H9 (cell line): ENCODE measurements around the gene HM13. TPM values are rescaled to one million over a fixed set of nuclear protein-coding genes. Genes with fewer than 3 reads are reported as not detected.

Experiments
- DNase-seq: peaks from one replicate; pipeline ENCODE4 v3.0.0-alpha.2; 2017
- H2AFZ ChIP-seq: one replicate; pipeline ENCODE4 v1.6.1; 2013; ENCODE audit warnings: mild to moderate bottlenecking, low read length, control low read depth, moderate library complexity
- H2AK5ac ChIP-seq: 2 replicates; pipeline ENCODE4 v1.6.1; 2013; ENCODE audit warnings: low read length, control low read depth, mixed read lengths; ENCODE audit not compliant: insufficient read length
- H2BK120ac ChIP-seq: one replicate; pipeline ENCODE4 v1.6.1; 2013; ENCODE audit warnings: low read depth, mild to moderate bottlenecking, low read length, control low read depth, inconsistent platforms; ENCODE audit not compliant: poor library complexity, severe bottlenecking
- H2BK12ac ChIP-seq: 2 replicates; pipeline ENCODE4 v1.6.1; 2013; ENCODE audit warnings: low read length, control low read depth, mixed read lengths, low read depth; ENCODE audit not compliant: insufficient read length
- H2BK15ac ChIP-seq: 2 replicates; pipeline ENCODE4 v1.6.1; 2013; ENCODE audit warnings: low read depth, low read length, control low read depth
- H2BK20ac ChIP-seq: one replicate; pipeline ENCODE4 v1.6.1; 2013; ENCODE audit warnings: low read depth, mild to moderate bottlenecking, low read length, control low read depth, inconsistent platforms; ENCODE audit not compliant: poor library complexity, severe bottlenecking
- H2BK5ac ChIP-seq: 2 replicates; pipeline ENCODE4 v1.6.1; 2013; ENCODE audit warnings: low read length, control low read depth, mixed read lengths; ENCODE audit not compliant: insufficient read length
- H3K14ac ChIP-seq: 2 replicates; pipeline ENCODE4 v1.6.1; 2013; ENCODE audit warnings: low read length, control low read depth; ENCODE audit not compliant: insufficient read depth
- H3K18ac ChIP-seq: 2 replicates; pipeline ENCODE4 v1.6.1; 2013; ENCODE audit warnings: low read depth, mild to moderate bottlenecking, mixed read lengths, low read length, control low read depth; ENCODE audit not compliant: insufficient read length
- H3K23ac ChIP-seq: 2 replicates; pipeline ENCODE4 v1.6.1; 2013; ENCODE audit warnings: low read length, control low read depth, mixed read lengths, low read depth; ENCODE audit not compliant: insufficient read length
- H3K23me2 ChIP-seq: 2 replicates; pipeline ENCODE4 v1.6.1; 2013; ENCODE audit warnings: low read depth, mild to moderate bottlenecking, mixed read lengths, low read length, control low read depth; ENCODE audit not compliant: insufficient read length, poor library complexity, severe bottlenecking
- H3K27ac ChIP-seq: 2 replicates; pipeline ENCODE4 v1.5.1; 2013; ENCODE audit warnings: low read length, control low read depth, mixed read lengths, low read depth; ENCODE audit not compliant: insufficient read length
- H3K27me3 ChIP-seq: 2 replicates; pipeline ENCODE4 v1.6.1; 2013; ENCODE audit warnings: low read length, control low read depth, inconsistent platforms; ENCODE audit not compliant: insufficient read depth
- H3K4ac ChIP-seq: 2 replicates; pipeline ENCODE4 v1.6.1; 2013; ENCODE audit warnings: low read depth, mild to moderate bottlenecking, control low read depth, inconsistent platforms, low read length, moderate library complexity
- H3K4me1 ChIP-seq: 2 replicates; pipeline ENCODE4 v1.6.1; 2013; ENCODE audit warnings: low read length, control low read depth, inconsistent platforms; ENCODE audit not compliant: insufficient read depth
- H3K4me2 ChIP-seq: 2 replicates; pipeline ENCODE4 v1.6.1; 2013; ENCODE audit warnings: low read length, control low read depth, mixed read lengths; ENCODE audit not compliant: insufficient read length, insufficient read depth
- H3K56ac ChIP-seq: 2 replicates; pipeline ENCODE4 v1.6.1; 2013; ENCODE audit warnings: low read depth, mild to moderate bottlenecking, mixed read lengths, low read length, control low read depth; ENCODE audit not compliant: insufficient read length
- H3K79me1 ChIP-seq: 2 replicates; pipeline ENCODE4 v1.6.1; 2013; ENCODE audit warnings: low read depth, mild to moderate bottlenecking, moderate library complexity, low read length, control low read depth, inconsistent platforms; ENCODE audit not compliant: insufficient read depth, poor library complexity, severe bottlenecking
- H3K79me2 ChIP-seq: 2 replicates; pipeline ENCODE4 v1.6.1; 2013; ENCODE audit warnings: low read length, control low read depth, inconsistent platforms; ENCODE audit not compliant: insufficient read depth
- H3K9ac ChIP-seq: 2 replicates; pipeline ENCODE4 v1.6.1; 2013; ENCODE audit warnings: low read length, control low read depth, mixed read lengths; ENCODE audit not compliant: insufficient read length; ENCODE audit errors: extremely low read depth
- H3K9me3 ChIP-seq: one replicate; pipeline ENCODE4 v1.6.1; 2013; ENCODE audit warnings: low read depth, low read length, inconsistent platforms; ENCODE audit not compliant: control insufficient read depth
- H3T11ph ChIP-seq: one replicate; pipeline ENCODE4 v1.6.1; 2013; ENCODE audit warnings: mild to moderate bottlenecking, low read length, control low read depth, inconsistent platforms
- H4K20me1 ChIP-seq: one replicate; pipeline ENCODE4 v1.6.1; 2013; ENCODE audit not compliant: control insufficient read depth, insufficient read length, insufficient read depth
- H4K5ac ChIP-seq: 2 replicates; pipeline ENCODE4 v1.6.1; 2013; ENCODE audit warnings: low read depth, mild to moderate bottlenecking, mixed read lengths, low read length, control low read depth; ENCODE audit not compliant: insufficient read length
- H4K8ac ChIP-seq: replicated peaks from 2 replicates; pipeline ENCODE4 v1.6.1; 2013; ENCODE audit warnings: low read length, control low read depth, mixed read lengths, low read depth; ENCODE audit not compliant: insufficient read length
- H4K91ac ChIP-seq: 2 replicates; pipeline ENCODE4 v1.6.1; 2013; ENCODE audit warnings: low read depth, mild to moderate bottlenecking, moderate library complexity, mixed read lengths, low read length, control low read depth; ENCODE audit not compliant: insufficient read length
- H3K27ac Mint-ChIP-seq, 3 experiments: 2 replicates in 2 of 3; 3 replicates in 1 of 3; pipeline ENCODE4 v1.8.0; 2020 to 2021; ENCODE audit warnings: mixed read lengths in 3 of 3, mild to moderate bottlenecking in 1 of 3, moderate library complexity in 1 of 3
- H3K27me3 Mint-ChIP-seq: 2 replicates; pipeline ENCODE4 v1.8.0; 2021; ENCODE audit warnings: low read depth, mild to moderate bottlenecking, moderate library complexity, mixed read lengths
- H3K36me3 Mint-ChIP-seq, 3 experiments: 2 replicates in 2 of 3; 3 replicates in 1 of 3; pipeline ENCODE4 v1.8.0; 2020 to 2021; ENCODE audit warnings: low read depth in 3 of 3, mixed read lengths in 3 of 3; ENCODE audit not compliant: insufficient read depth in 1 of 3
- H3K4me1 Mint-ChIP-seq, 2 experiments: 2 replicates each; pipeline ENCODE4 v1.8.0; 2020; ENCODE audit warnings: mixed read lengths in 2 of 2
- H3K4me3 Mint-ChIP-seq, 2 experiments: 2 replicates in 1 of 2; 3 replicates in 1 of 2; pipeline ENCODE4 v1.8.0; 2020 to 2021; ENCODE audit warnings: mild to moderate bottlenecking in 2 of 2, mixed read lengths in 2 of 2, moderate library complexity in 1 of 2
- H3K9me3 Mint-ChIP-seq, 2 experiments: 2 replicates in 1 of 2; 3 replicates in 1 of 2; pipeline ENCODE4 v1.8.0; 2020; ENCODE audit warnings: mild to moderate bottlenecking in 2 of 2, mixed read lengths in 2 of 2, moderate library complexity in 1 of 2
- CTCF ChIP-seq: fragments of 200-600 bp; sonication (generic); conservative IDR thresholded peaks from 3 replicates; pipeline ENCODE4 v1.8.0; 2021; ENCODE audit warnings: antibody characterized with exemption, mild to moderate bottlenecking
- WGBS: extraction: QIAGEN DNeasy Blood & Tissue Kit; methylation state at CpG from one replicate; pipeline ENCODE4 v1.1.7; 2013; ENCODE audit warnings: missing lambda C conversion rate, low lambda C conversion rate, mixed read lengths; ENCODE audit not compliant: insufficient read length; ENCODE audit errors: extremely low coverage; 5-methylcytosine and 5-hydroxymethylcytosine counted together
- total RNA-seq: library from RNA; stranded (reverse); gene quantifications from 2 replicates; pipeline ENCODE4 v1.2.1, GENCODE V29; 2021

The HM13 gene
- total RNA-seq, 1 experiment from 2014 or later = 169 TPM

- no peak overlapping the region for H2AFZ ChIP-seq
- no peak overlapping the region for H4K91ac ChIP-seq
- no peak overlapping the region for H3K27ac ChIP-seq
- peaks cover 8 to 13% of the 10 kb centered on the region in 2 experiments for H3K4me1 Mint-ChIP-seq
- H3K4ac ChIP-seq = no peak overlapping the region
- no peak overlapping the region for H2BK15ac ChIP-seq
- H3T11ph ChIP-seq = no peak overlapping the region
- H3K4me2 ChIP-seq = no peak overlapping the region
- H2BK12ac ChIP-seq = no peak overlapping the region
- H3K27me3 Mint-ChIP-seq = peaks cover 21% of the 10 kb centered on the region
- no peaks in the 10 kb centered on the region for H3K9me3 ChIP-seq
- no peak overlapping the region for H3K27ac Mint-ChIP-seq
- H2BK120ac ChIP-seq = no peak overlapping the region
- no peaks in the 10 kb centered on the region; a peak in 1 of 5 replicates for H3K9me3 Mint-ChIP-seq
- H3K14ac ChIP-seq = no peak overlapping the region
- H3K4me3 Mint-ChIP-seq = no peak overlapping the region
- no peak overlapping the region for H3K23ac ChIP-seq
- no peak for DNase-seq
- H3K4me1 ChIP-seq = no peaks in the 10 kb centered on the region
- H3K27me3 ChIP-seq = no peaks in the 10 kb centered on the region
- H2BK5ac ChIP-seq = no peak overlapping the region
- no peak overlapping the region for H3K9ac ChIP-seq
- H4K20me1 ChIP-seq = no peaks in the 10 kb centered on the region
- no peak overlapping the region for H3K18ac ChIP-seq
- H3K79me2 ChIP-seq = no peaks in the 10 kb centered on the region
- H4K5ac ChIP-seq = no peak overlapping the region
- H2AK5ac ChIP-seq = no peak overlapping the region
- no peaks in the 10 kb centered on the region for H3K23me2 ChIP-seq
- no peaks in the 10 kb centered on the region; a peak in 1 of 7 replicates for H3K36me3 Mint-ChIP-seq
- no CpG with 5 or more reads among the region's 8 CpGs for WGBS
- no peak overlapping the region for H3K56ac ChIP-seq
- TF ChIP-seq CTCF = no peak
- H3K79me1 ChIP-seq = no peaks in the 10 kb centered on the region
- H2BK20ac ChIP-seq = no peak overlapping the region
- H4K8ac ChIP-seq = no peak overlapping the region
Observed at GRCh38 chr20:31615416-31615815, 101.2 kb downstream of the HM13 start.
